ENCODE results near the gene ARG2. TPM values are rescaled to one million over a fixed set of nuclear protein-coding genes. Genes with fewer than 3 reads are reported as not detected.

The ARG2 gene
- total RNA-seq, 2 donors from 2014 or later, result 31.9 to 565 TPM

- peak overlapping the region; percentile 97 for H3K27ac ChIP-seq
- H3K27me3 ChIP-seq (replicated peaks; ENCODE audit: insufficient read depth), result no peaks in the 10 kb centered on the region
- H3K4me3 ChIP-seq, result peak overlapping the region; percentile 72 to 85
- no peaks in the 10 kb centered on the region for H3K4me1 ChIP-seq (replicated peaks)
- intact Hi-C loops (cut with DNase I), result no loop called here
- no peaks in the 10 kb centered on the region for H3K9me3 ChIP-seq
- peak; percentile 74 for DNase-seq (ENCODE audit: low spot score)
- H3K36me3 ChIP-seq, result peaks cover 0 to 7% of the 10 kb centered on the region in 2 donors
- TF ChIP-seq POLR2A (IDR thresholded peaks at IDR 0.05) (peak; percentile 33), POLR2AphosphoS5 (IDR thresholded peaks at IDR 0.05) (peak; percentile 54), CTCF (IDR thresholded peaks at IDR 0.05) (peak in 3 of 4 experiments; percentile 10 to 40 (median 33))
- WGBS, result 0% methylated on average over 9 of the region's 25 CpGs
These were observed 54.4 kb downstream of the ARG2 start for GRCh38 chr14:67674139-67674479.

DNA sequence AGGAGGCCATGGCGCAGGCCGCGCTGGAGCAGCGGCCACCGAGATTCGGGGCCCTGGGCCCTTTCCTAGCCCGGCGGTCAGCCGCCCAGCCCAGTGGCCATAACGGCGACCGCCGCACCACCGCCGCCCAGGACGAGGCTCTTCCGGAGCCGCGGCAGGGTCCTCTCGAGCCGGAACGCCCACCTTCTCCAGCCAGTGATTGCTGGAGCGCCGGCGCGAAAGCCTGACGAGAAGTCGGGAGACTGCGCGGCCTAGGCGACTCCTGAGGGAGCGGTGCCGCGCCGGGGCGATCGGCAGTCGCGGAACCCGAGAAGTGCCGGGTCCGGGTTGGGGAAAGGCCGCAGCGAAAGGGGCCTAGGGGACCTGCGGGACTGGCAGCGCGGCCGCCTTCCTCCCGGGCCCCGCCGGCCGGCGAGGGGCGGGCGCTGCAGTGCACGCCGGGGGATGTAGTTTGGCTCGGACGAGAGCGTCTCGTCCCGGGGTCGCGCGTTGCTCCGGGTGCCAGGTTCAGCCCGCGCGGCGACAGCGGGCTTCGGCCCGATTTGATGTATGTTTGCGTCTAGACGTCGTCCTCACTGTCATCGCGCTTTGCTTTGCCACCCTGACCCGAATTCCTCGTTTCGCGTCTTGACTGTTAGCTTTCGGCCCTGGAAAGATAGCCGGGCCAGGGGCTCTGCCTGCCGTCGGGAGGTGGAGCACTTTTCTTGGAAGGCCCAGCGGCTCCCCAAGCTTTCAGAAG lies 54.9 kb downstream of the ARG2 start, which contains the start of gene VTI1B:
Gene VTI1B, minus strand, starts transcription at position 153 of the 739 bp plus-strand sequence. Its CDS starts 143 bp downstream, at position 10.
- under 1% methylated on average over 73 of the region's 87 CpGs for WGBS
- peak; percentile 61 for DNase-seq (ENCODE audit: low spot score)
- intact Hi-C loops (cut with DNase I), result no loop called here
- Histone ChIP-seq H3K27ac (peak within 1 kb of the TSS; percentile 97), H3K27me3 (replicated peaks; ENCODE audit: insufficient read depth) (no peaks in the 10 kb centered on the region), H3K36me3 (peaks cover 0 to 7% of the 10 kb centered on the region in 2 donors), H3K4me1 (replicated peaks) (no peaks in the 10 kb centered on the region), H3K9me3 (no peaks in the 10 kb centered on the region), H3K4me3 (peak within 1 kb of the TSS; percentile 72 to 85)
- peak; percentile 24 for TF ChIP-seq POLR2A (IDR thresholded peaks at IDR 0.05)
- no peak for TF ChIP-seq POLR2AphosphoS5 (IDR thresholded peaks at IDR 0.05)
- TF ChIP-seq CTCF (IDR thresholded peaks at IDR 0.05), result peak in 2 of 4 experiments; percentile 5 to 14

DNA sequence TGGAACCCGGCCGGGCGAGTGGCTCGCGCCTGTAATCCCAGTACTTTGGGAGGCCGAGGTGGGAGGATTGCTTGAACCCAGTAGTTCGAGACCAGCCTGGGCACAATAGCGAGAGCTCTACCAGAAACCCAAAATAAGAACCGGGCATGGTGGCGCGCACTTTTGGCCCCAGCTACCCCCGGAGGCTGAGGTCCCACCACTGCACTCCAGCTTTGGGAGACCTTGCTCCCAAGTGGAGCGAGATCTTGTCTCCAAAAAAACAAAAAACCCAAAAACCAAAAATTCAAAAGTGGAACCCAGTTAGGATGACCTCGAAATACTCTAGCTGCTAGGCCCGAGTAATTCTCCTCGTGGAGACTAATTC lies 55.5 kb downstream of the ARG2 start:
- Histone ChIP-seq H3K27ac (peak overlapping the region; percentile 97), H3K27me3 (replicated peaks; ENCODE audit: insufficient read depth) (no peaks in the 10 kb centered on the region), H3K4me1 (replicated peaks) (no peaks in the 10 kb centered on the region), H3K36me3 (peaks cover 0 to 7% of the 10 kb centered on the region in 2 donors), H3K9me3 (no peaks in the 10 kb centered on the region), H3K4me3 (peak overlapping the region; percentile 72 to 85)
- no peak for DNase-seq (ENCODE audit: low spot score)
- TF ChIP-seq CTCF (IDR thresholded peaks at IDR 0.05) (no peak), POLR2AphosphoS5 (IDR thresholded peaks at IDR 0.05) (no peak), POLR2A (IDR thresholded peaks at IDR 0.05) (no peak)
- WGBS, result 35% methylated on average over 16 of the region's 16 CpGs
- intact Hi-C loops (cut with DNase I), result no loop called here

GRCh38 chr14:67679006-67679405 lies 59.3 kb downstream of the ARG2 start:
- intact Hi-C loops (cut with DNase I), result no loop called here
- H3K4me3 ChIP-seq, result no peak overlapping the region
- H3K27ac ChIP-seq, result no peak overlapping the region
- TF ChIP-seq POLR2A (IDR thresholded peaks at IDR 0.05), result no peak
- TF ChIP-seq POLR2AphosphoS5 (IDR thresholded peaks at IDR 0.05), result no peak
- no peak for TF ChIP-seq CTCF (IDR thresholded peaks at IDR 0.05)
- DNase-seq (ENCODE audit: low spot score), result no peak
- no peaks in the 10 kb centered on the region for H3K9me3 ChIP-seq
- H3K36me3 ChIP-seq, result peaks cover 0 to 7% of the 10 kb centered on the region in 2 donors
- H3K27me3 ChIP-seq (replicated peaks; ENCODE audit: insufficient read depth), result no peaks in the 10 kb centered on the region
- no peaks in the 10 kb centered on the region for H3K4me1 ChIP-seq (replicated peaks)
- 68% methylated on average over 2 of the region's 2 CpGs for WGBS

DNA sequence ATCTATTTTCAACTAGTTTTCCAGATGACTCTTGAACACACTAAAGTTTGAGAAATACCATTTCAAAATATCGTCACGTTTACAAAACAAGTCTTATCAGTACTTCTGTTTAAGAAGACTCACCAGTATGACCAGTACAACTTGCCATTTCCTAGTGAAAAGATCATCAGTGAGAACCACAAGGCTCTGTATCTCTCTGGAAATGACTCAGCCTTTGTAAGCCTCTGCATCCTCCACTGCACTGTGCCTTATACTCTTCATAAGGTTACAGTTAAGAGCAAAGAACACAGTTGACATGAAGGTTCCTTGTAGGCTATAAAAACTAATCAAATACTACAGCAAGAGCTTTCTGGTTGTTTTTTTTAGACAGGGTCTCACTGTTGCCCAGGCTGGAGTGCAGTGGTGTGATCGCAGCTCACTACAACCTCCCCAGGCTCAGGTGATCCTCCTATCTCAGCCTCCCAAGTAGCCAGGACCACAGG lies 60.4 kb downstream of the ARG2 start:
- Histone ChIP-seq H3K36me3 (peaks cover 0 to 7% of the 10 kb centered on the region in 2 donors), H3K4me1 (replicated peaks) (no peaks in the 10 kb centered on the region), H3K4me3 (no peak overlapping the region), H3K27ac (peak overlapping the region in 1 of 2 donors; percentile 2), H3K27me3 (replicated peaks; ENCODE audit: insufficient read depth) (no peaks in the 10 kb centered on the region), H3K9me3 (no peaks in the 10 kb centered on the region)
- intact Hi-C loops (cut with DNase I), result no loop called here
- no peak for DNase-seq (ENCODE audit: low spot score)
- no peak for TF ChIP-seq CTCF (IDR thresholded peaks at IDR 0.05)
- TF ChIP-seq POLR2A (IDR thresholded peaks at IDR 0.05), result no peak
- no peak for TF ChIP-seq POLR2AphosphoS5 (IDR thresholded peaks at IDR 0.05)
- WGBS, result 82% methylated on average over 3 of the region's 3 CpGs
